IPS-18c (cell line): ENCODE measurements around the gene S1PR3.
"Not testable (repeated sequence)": the region's sequence is repeated elsewhere in the genome, so short reads cannot be mapped to it uniquely, and the experiment has no call there.

Experiments
- H3K4me3 ChIP-seq: 2 replicates; pipeline ENCODE4 v1.7.0; 2013; ENCODE audit warnings: low read depth, mild to moderate bottlenecking, low read length, moderate library complexity; ENCODE audit not compliant: insufficient read depth
- H3K9me3 ChIP-seq: one replicate; pipeline ENCODE4 v1.6.1; 2013; ENCODE audit warnings: mild to moderate bottlenecking, low read length, moderate library complexity; ENCODE audit not compliant: control insufficient read depth, insufficient read depth

Gene S1PR3

DNA sequence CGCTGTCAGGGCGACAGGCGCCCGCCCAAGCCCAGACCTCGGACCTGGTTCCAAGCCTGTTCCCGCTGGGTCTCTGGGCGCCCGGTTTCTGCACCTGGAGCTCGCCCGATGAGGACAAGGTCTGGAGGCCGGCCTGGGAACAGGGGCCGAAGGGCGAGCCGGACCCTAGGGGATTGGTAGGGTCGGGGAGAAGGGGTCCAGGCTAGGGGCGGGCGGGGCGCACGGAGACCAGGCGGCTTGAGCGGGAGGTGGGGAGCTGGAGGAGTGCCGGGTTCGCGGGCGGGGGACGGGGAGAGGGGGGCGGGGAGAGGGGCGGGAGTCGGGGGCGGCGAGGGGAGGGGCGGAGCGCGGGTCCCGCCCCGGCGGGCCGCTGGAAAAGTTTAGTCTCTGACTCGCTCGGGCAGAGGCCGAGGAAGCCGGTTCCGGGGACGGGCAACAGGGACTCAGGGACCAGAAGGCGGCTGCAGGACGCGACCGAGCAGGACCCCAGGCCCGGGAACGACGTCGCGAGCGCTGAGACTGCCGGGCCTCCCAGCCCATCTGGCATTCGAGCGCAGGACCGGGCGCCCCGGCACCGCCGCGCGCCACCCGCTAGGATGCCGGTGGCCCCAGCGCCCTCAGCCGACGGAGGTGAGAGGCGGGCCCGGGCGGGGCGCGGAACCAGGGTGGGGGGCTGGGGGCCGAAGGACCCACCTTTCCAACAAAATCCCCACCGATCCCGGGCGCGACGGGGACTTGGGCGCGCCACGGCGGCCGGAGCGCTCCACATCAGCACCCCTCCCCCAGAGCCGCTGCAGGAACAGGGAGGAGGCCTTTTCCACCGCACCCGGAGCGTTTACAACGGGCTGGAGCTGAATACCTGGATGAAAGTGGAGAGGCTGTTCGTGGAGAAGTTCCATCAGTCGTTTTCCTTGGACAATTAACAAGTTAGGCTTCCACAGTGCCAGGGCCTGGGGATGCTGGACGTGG, at the start of gene S1PR3:
S1PR3 (plus strand) TSS at position 403 of the 969 bp plus-strand sequence. CDS start 9,733 bp downstream, outside the sequence.
- H3K9me3 ChIP-seq, result no peaks in the 10 kb centered on the region

DNA sequence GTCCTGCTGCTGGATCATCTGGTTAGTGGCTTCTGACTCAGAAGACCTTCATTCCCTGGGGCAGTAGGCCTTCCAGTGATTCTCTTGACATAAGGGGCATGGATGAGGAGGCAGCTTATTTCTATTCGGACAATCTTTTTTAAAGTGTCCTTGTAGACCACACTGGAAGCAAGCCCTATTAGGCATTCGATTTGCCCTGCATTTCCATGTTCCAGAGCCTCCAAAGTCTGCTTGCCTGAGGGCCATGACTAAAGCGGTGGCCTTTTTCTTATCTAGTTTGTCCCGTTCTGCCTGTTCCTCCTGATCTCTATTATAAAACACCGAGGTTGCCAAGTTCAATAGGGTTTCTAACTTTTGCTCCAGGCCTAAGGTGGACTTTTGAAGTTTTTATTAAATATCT, 49.7 kb upstream of the S1PR3 start:
- not testable (repeated sequence) for H3K4me3 ChIP-seq, H3K9me3 ChIP-seq

More for the DNA sequence above, at the start of gene S1PR3:
- H3K4me3 ChIP-seq, result peak within 1 kb of the TSS; percentile 81

DNA sequence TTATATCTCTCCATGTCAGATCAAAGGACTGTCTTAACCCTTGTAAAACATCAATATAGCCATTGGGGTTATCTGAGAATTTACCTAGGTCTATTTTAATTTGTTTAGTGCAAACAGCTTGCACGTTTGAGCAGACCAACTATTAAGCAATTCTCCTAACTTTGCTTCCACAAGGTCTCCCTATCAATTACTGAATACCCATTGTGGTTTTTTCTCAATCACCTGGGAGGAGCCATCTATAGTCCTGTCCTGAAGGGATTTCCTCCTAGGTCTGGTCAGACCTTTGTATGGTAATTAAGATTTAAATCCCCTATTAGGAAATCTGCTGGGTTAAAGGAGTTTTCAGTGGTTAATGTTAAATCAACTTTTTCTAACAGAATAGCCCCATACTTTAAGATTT, 48.9 kb upstream of the S1PR3 start:
- H3K4me3 ChIP-seq, result no peak overlapping the region
- H3K9me3 ChIP-seq, result no peaks in the 10 kb centered on the region

DNA sequence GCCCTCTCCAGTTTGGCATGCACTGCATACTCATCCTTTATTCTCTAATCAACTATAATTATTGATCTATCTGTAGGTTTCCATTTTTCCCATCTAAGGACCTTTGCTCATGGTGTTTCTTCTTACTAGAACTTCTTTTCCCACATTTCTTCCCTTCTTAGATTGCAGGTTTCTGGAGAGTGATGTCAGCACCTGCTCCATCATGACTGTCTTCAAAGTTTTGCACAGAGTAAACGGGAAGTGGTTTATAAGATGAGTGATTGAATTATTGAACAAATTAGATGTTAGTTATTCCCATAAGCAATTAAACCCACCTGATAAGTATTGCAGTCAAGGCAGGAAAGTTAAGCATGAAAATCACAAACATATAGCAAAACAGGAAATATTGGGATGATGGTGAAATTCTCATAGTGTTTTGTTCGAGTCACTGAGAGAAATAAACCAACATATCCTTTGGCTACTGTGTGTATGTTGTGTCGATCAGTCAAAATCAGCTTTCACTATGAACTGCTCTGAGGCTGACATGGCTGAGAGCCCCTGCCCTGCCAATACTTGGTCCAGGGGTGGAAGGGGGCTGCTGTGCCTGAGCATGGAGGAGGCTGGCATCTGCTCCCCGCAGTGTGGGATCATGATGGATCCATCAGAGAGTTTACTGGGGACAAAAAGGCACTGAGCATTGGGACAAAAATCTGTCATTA, 45.5 kb upstream of the S1PR3 start:
- Histone ChIP-seq H3K4me3 (no peak overlapping the region), H3K9me3 (no peaks in the 10 kb centered on the region)

DNA sequence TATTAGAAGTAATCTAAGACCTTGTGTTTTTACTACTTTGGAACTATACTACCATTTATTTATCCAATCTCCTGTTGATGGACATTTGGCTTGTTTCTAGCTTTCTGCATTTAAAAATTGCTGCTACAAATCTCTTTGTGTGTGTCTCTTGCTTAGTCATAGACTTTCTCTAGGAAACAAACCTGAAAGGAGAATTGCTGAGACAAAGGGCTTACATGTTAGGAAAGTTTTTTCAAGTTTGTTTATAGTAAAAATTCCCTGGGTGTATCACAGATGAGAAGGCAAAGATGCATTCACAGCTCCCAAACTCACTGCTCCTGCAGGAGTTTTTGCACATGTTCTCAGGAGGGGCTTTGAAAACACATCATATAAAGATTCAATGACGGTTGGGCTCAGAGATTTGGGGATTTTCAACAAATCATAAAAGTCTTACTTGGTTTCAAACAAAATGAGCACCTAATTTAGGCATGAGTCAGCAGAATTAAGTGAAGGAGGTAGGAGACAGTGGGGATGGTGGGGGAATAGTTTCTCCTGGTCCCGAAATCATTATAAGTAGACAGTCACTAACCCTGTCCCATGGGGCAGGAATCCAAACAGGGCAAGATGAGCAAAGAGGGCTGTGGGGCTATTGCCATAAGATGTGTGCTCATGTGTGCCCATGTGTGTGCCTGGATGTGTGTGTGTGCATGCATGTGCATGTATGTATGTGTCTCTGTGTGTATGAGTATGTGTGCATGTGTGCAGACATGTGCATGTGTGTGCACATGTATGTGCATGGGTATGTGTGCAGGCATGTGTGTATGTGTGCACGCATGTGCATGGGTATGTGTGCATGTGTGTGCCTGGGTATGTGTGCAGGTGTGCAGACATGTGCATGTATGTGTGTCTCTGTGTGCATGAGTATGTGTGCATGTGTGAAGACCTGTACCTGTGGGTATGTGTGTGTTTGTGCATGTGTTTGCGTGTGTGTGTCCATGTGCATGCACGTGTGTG, 43.4 kb upstream of the S1PR3 start:
- Histone ChIP-seq H3K4me3 (no peak overlapping the region), H3K9me3 (no peaks in the 10 kb centered on the region)

DNA sequence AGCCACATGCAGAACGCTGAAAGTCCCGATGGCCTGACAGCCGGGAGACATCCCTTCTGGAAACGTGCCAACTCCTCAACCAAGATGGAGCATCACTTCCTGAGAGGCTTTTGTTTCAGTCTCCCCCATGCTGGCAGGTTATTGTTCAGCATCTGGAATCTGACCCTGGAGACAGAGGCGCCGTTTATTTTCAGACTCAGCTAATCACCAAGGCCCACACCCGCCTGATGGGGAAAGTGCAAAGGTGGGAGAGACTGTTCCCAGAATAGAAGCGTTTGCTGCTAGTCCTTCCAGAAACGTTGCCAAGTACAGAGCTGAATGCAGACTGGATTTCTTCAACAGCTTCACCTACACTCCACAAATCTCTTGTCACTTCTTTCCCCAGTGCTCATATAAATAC, 41.8 kb upstream of the S1PR3 start:
- Histone ChIP-seq H3K9me3 (no peaks in the 10 kb centered on the region), H3K4me3 (no peak overlapping the region)

DNA sequence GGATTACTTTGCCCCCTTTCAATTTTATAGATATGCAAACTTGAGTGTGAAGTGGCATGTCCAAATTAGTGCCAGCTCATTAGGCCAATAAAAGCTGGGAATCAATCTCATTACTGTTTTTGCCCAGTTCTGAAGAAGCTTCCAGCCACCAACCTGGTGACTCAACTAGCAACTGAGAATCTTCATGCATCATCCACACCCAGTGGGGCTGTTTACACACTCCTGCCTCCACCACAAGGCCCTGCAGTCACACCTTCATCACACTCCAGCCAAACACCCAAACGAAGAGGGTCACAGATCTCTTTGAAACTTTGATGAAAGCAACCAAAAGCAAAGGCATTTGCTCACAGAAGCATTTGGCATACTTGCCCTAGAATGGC, 41.3 kb upstream of the S1PR3 start:
- Histone ChIP-seq H3K9me3 (no peaks in the 10 kb centered on the region), H3K4me3 (no peak overlapping the region)

DNA sequence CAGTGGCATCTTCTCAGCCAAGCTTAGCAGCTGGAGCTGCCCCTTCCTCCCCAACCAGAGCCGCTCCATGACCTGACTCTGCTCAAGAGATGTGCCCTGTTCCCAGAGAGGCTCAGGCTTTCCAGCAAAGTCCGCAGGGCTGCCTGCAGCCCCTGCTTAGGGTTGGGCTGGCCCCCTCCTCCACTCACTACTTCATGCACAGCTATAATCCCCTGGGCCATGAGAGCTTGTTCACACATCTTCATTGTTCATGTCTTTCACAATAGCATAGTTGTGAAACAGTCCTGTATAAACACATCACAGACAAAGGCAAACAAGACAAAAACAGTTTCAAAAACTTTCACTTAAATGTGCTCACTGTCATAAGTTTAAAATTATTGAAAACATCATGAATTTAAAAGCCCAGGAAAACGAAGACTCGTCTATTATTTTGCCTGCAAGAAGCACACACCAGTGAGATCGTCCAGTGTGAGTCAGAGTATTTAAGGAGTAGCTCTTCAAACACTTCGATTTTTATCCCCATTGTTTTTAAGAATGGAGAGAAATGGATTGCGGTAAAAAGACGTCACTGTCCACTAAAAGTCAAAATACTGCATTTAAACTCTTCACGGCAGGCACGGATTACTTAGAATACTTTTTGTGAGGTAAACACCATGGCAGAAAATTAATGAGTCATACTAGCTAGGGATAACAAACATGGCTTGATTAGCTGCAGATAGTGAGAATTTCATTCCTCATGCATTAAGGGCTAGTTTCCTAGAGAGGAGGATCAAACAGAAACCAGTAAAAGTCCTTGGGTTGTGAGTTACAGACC, 40.7 kb upstream of the S1PR3 start:
- no peak overlapping the region for H3K4me3 ChIP-seq
- no peaks in the 10 kb centered on the region for H3K9me3 ChIP-seq

DNA sequence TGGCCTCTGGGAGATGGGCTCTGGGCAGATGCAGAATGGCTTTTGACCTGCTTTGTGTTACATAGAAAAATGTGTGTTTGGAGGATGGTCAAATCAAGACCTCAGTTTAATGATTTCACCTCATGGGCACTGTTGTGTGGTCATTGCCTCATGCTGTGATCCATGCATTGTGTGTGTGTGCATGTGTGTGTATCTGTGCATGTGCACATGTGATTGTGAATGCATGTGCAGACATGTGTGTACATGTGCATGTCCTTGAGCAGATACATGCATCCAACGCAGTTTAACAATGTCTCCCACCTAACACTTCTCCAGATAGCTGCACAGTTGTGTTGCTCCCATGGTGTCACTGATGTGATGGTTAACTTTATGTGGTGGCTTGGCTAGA, 40.1 kb upstream of the S1PR3 start:
- H3K4me3 ChIP-seq, result no peak overlapping the region
- no peaks in the 10 kb centered on the region for H3K9me3 ChIP-seq

DNA sequence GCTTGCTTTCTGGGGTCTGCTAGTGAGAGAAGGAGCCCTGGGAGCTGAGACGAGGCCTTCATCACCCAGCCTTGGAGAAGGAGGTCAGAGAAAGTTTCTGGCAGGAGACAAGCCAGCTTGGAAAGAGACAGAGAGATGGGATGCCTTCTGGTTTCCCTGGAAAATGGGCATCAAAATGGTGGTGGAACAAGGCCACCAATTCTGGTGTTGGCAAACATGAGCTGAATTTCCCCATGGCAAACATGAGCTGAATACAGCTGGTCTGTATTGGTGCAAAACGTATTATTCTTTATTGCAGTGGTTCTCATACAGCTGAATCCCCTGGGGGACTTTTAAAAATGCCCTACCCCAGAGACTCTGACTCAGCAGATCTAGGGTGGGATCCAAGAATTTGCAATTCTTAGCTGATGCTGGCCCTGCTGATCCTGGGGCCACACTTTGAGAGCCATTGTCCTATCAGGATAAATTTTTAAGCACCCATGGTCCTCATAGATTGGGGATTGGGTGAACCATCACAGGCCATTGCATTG, 39.1 kb upstream of the S1PR3 start:
- no peaks in the 10 kb centered on the region for H3K9me3 ChIP-seq
- no peak overlapping the region for H3K4me3 ChIP-seq

DNA sequence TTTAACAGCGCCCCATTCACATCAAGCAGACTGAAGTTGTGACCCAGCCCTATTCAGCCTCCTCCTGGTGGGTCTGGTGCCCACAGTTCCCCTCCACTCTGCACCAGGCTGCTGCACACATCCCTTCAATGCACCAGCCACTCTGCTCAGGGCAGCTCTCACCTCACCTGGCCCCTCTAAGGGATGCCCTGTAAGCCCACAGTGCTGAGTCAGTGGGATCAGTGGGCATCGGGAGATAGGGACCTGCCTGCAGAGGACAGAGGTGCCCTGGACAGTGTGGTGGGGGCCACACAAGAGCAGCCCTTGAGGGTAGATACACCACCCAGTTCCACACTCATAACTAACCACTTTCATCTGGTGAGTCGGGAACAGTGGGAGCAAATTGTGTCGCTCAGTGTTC, 38.3 kb upstream of the S1PR3 start:
- no peaks in the 10 kb centered on the region for H3K9me3 ChIP-seq
- no peak overlapping the region for H3K4me3 ChIP-seq

DNA sequence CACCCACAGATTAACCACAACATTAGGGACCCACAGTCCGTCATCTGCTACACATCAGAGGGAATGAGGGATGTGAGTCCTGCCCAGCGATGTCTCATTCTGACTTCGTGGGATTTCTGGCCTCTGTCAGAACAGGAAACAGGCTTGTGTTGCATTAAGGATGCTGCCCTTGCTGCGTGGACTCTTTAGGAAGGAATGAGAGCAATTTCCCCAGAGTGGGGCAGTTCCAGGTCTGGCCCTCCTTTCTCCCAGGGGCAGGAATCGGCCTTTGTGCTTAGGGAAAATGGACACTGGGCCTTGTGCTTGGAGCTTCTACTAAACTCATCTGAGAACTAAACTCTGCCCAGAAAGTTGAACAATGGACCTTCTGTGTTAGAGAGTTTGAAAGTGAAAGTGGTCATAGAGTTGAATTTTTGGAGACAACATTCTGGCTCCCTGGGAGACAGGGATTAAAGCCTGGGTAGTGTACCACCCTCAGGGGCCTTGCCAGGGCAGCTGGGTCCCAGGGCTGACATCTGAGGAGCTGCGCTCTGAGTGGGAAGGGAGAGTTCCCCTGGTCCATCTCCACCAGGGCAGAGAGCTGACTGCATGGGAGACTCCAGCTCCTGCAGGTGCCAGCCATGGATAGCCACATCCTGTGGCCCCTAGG, 37.8 kb upstream of the S1PR3 start:
- H3K9me3 ChIP-seq, result no peaks in the 10 kb centered on the region
- no peak overlapping the region for H3K4me3 ChIP-seq

DNA sequence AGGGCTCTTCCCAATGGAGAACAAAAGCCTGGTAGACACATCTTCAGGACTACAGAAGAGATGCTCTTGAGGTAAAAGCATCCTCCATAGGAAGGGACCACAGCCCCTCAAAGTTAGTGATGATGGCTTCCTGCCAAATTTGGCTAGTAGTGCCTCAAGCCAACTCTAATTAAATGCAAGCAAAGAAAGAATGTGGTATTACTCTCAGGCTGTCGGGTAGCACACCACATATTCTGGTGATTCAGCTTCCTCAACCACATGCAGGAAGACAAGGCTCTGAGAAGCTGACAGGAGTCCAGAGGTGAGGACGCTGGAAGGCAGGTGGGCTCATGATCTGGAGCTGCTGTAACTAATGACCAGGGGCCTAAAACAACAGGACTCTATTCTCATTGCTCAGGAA, 37.2 kb upstream of the S1PR3 start:
- Histone ChIP-seq H3K4me3 (peak overlapping the region; percentile 15; the same call in 1 of the 2 replicates), H3K9me3 (no peaks in the 10 kb centered on the region)

DNA sequence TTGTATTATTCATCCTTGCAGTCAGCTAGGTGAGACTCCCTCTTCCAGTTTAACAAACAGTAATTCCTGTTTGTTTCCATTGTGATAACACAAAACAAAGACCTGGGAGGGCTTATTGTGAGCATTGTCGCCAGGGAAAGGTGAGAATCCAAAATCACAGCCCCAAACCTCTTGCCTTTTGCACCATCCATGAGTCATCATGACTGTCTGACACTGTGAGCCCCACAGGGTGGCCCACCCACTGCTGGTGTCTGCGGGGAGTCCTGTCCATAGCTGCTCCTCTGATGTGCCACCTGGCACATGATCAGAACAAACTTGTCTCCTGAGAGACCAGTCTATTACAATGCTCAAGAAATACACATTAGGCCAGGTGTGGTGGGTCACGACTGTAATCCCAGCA, 33.7 kb upstream of the S1PR3 start:
- Histone ChIP-seq H3K9me3 (no peaks in the 10 kb centered on the region), H3K4me3 (no peak overlapping the region)

DNA sequence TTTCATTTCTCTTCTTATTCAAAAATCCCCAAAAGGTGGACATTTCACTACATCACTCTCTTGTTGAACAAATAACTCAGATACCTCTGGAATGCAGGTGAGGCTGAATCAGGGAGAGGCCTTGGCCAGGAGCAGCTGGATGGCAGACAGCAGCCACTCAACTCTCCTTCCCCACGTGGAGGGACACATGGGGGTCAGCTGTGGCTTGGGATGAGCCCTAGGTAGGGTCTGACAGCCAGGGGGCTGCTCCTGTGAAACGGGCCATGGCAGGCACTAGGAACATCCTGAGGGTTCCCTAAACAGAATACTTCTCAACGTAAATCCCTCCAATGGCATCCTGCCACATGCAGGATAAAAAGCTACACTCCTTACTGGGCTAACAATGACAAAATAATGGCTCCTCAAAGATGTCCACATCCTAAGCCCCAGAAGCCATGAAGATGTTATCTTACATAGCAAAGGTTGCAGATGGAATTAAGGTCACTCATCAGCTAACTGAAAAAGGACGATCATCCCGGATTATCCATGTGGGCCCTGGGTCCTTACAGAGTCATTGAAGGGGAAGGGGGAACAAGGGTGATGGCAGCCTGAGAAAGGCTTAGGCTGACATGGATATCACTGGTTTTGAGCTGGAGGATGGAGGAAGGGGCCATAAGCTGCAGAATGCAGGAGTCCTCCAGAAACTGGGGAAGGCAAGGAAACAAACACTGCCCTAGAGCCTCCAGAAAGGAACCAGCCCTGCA, 31.4 kb upstream of the S1PR3 start:
- no peak overlapping the region for H3K4me3 ChIP-seq
- H3K9me3 ChIP-seq, result no peaks in the 10 kb centered on the region
